ENCODE data around the gene TASL. TPM values are rescaled to one million over a fixed set of nuclear protein-coding genes. Genes with fewer than 3 reads are reported as not detected.
"Not testable (repeated sequence)": the region's sequence is repeated elsewhere in the genome, so short reads cannot be mapped to it uniquely, and the experiment has no call there.

Gene TASL
- total RNA-seq, 2 donors from 2014 or later = 0.53 to 0.55 TPM

- intact Hi-C loops (cut with DNase I) = no loop called here
- DNase-seq = no peak
- ATAC-seq = no peak
These were observed 8.9 kb upstream of the TASL start for GRCh38 chrX:30586516-30586915.

GRCh38 chrX:30582664-30583063, 5.1 kb upstream of the TASL start:
- ATAC-seq (no peak), DNase-seq (no peak)
- intact Hi-C loops (cut with DNase I) = no loop called here

GRCh38 chrX:30580641-30581040, 3.1 kb upstream of the TASL start:
- intact Hi-C loops (cut with DNase I) = no loop called here
- no peak for DNase-seq
- no peak for ATAC-seq

GRCh38 chrX:30576881-30577280, 685 bp downstream of the TASL start:
- ATAC-seq (no peak), DNase-seq (no peak)
- intact Hi-C loops (cut with DNase I) = no loop called here

GRCh38 chrX:30573125-30573524, 4.4 kb downstream of the TASL start:
- no peak for ATAC-seq
- no peak for DNase-seq
- intact Hi-C loops (cut with DNase I) = loop anchor here in 1 of 2 donors (5.0 kb wide), 1 partner anchor 139 kb away; no protein-coding TSS in a partner anchor

GRCh38 chrX:30572678-30573077, 4.9 kb downstream of the TASL start:
- no peak for ATAC-seq
- DNase-seq = no peak
- intact Hi-C loops (cut with DNase I) = loop anchor here in 1 of 2 donors (5.0 kb wide), 1 partner anchor 140 kb away; no protein-coding TSS in a partner anchor

- ATAC-seq (no peak), DNase-seq (no peak)
- intact Hi-C loops (cut with DNase I) = loop anchor here in 1 of 2 donors (5.0 kb wide), 1 partner anchor 140 kb away; no protein-coding TSS in a partner anchor
These were observed 5.6 kb downstream of the TASL start for GRCh38 chrX:30572004-30572403.

- ATAC-seq (no peak), DNase-seq (no peak)
- intact Hi-C loops (cut with DNase I) = loop anchor here in 1 of 2 donors (5.0 kb wide), 1 partner anchor 142 kb away; no protein-coding TSS in a partner anchor
These were observed 7.1 kb downstream of the TASL start for GRCh38 chrX:30570505-30570904.

GRCh38 chrX:30568136-30568535, 9.4 kb downstream of the TASL start:
- ATAC-seq = no peak
- DNase-seq = no peak
- intact Hi-C loops (cut with DNase I) = no loop called here

GRCh38 chrX:30563070-30563469, 14.5 kb downstream of the TASL start:
- ATAC-seq; DNase-seq; intact Hi-C loops (cut with DNase I): not testable (repeated sequence)

GRCh38 chrX:30561191-30561590, 16.4 kb downstream of the TASL start:
- peak; percentile 33 to 76 for ATAC-seq
- DNase-seq = no peak
- intact Hi-C loops (cut with DNase I) = no loop called here

GRCh38 chrX:30538271-30538670, 39.3 kb downstream of the TASL start:
- ATAC-seq (no peak), DNase-seq (no peak)
- intact Hi-C loops (cut with DNase I) = no loop called here

- ATAC-seq (no peak), DNase-seq (no peak)
- intact Hi-C loops (cut with DNase I) = no loop called here
These were observed 43.7 kb downstream of the TASL start for GRCh38 chrX:30533835-30534234.

GRCh38 chrX:30533266-30533665, 44.3 kb downstream of the TASL start:
- DNase-seq (no peak), ATAC-seq (no peak)
- intact Hi-C loops (cut with DNase I) = no loop called here

- no peak for ATAC-seq
- DNase-seq = no peak
- intact Hi-C loops (cut with DNase I) = no loop called here
These were observed 47.0 kb downstream of the TASL start for GRCh38 chrX:30530606-30531005.

GRCh38 chrX:30525732-30526131, 51.8 kb downstream of the TASL start:
- intact Hi-C loops (cut with DNase I) = no loop called here
- no peak for ATAC-seq
- DNase-seq = no peak

- DNase-seq (no peak), ATAC-seq (no peak)
- intact Hi-C loops (cut with DNase I) = no loop called here
These were observed 56.0 kb downstream of the TASL start for GRCh38 chrX:30521440-30522182.

- DNase-seq = no peak
- ATAC-seq = no peak
- intact Hi-C loops (cut with DNase I) = no loop called here
These were observed 64.3 kb downstream of the TASL start for GRCh38 chrX:30513284-30513683.
